Skin epidermis (tissue), 12 donors: Measurements from ENCODE around the gene SLC35B2.

Experiments
- H3K27ac ChIP-seq, 21 experiments: fragments of 200-600 bp; sonication (generic) in 11 of 21; one replicate each; pipeline ENCODE4 v1.5.0; 2020; ENCODE audit warnings: mild to moderate bottlenecking in 3 of 21, inconsistent platforms in 2 of 21, moderate library complexity in 2 of 21
- H3K4me3 ChIP-seq, 7 experiments: fragments of 200-600 bp; sonication (generic) in 2 of 7; one replicate each; pipeline ENCODE4 v1.5.0; 2020; ENCODE audit warnings: inconsistent platforms in 2 of 7, mild to moderate bottlenecking in 2 of 7, moderate library complexity in 1 of 7

The SLC35B2 gene

GRCh38 chr6:44269921-44270525 is 12.7 kb upstream of the SLC35B2 start, which contains the start of gene TMEM151B:
Gene TMEM151B (plus strand): TSS chr6:44270450. CDS start chr6:44270743, 293 bp downstream.
- Histone ChIP-seq H3K4me3 (peak within 1 kb of the TSS in 5 of 7 experiments; percentile 17 to 44 (median 25)), H3K27ac (no peak within 1 kb of the TSS)

- Histone ChIP-seq H3K4me3 (no peak overlapping the region), H3K27ac (no peak overlapping the region)
These were observed 12.0 kb upstream of the SLC35B2 start for GRCh38 chr6:44269178-44269920.

GRCh38 chr6:44268095-44268628 is 10.8 kb upstream of the SLC35B2 start:
- Histone ChIP-seq H3K4me3 (no peak overlapping the region), H3K27ac (no peak overlapping the region)

- Histone ChIP-seq H3K4me3 (no peak overlapping the region), H3K27ac (no peak overlapping the region)
These were observed 9.9 kb upstream of the SLC35B2 start for GRCh38 chr6:44267252-44267651.

GRCh38 chr6:44266347-44266746 is 9.0 kb upstream of the SLC35B2 start:
- Histone ChIP-seq H3K4me3 (no peak overlapping the region), H3K27ac (peak overlapping the region in 1 of 21 experiments; percentile 64)

GRCh38 chr6:44265722-44266233 is 8.4 kb upstream of the SLC35B2 start:
- Histone ChIP-seq H3K4me3 (peak overlapping the region; percentile 60 to 97 (median 92)), H3K27ac (peak overlapping the region in 12 of 21 experiments; percentile 55 to 97 (median 88))

- Histone ChIP-seq H3K27ac (peak within 1 kb of the TSS; percentile 31 to 97 (median 87)), H3K4me3 (peak within 1 kb of the TSS; percentile 60 to 97 (median 92))
These were observed 7.8 kb upstream of the SLC35B2 start, which contains the start of gene NFKBIE for GRCh38 chr6:44265007-44265721. Gene NFKBIE (minus strand): TSS chr6:44265551. CDS start chr6:44265346, 205 bp downstream.

GRCh38 chr6:44264154-44265006 is 7.1 kb upstream of the SLC35B2 start:
- Histone ChIP-seq H3K27ac (peak overlapping the region in 19 of 21 experiments; percentile 71 to 97 (median 88)), H3K4me3 (peak overlapping the region; percentile 60 to 97 (median 92))

GRCh38 chr6:44263354-44264100 is 6.2 kb upstream of the SLC35B2 start:
- peak overlapping the region; percentile 60 to 97 (median 92) for H3K4me3 ChIP-seq
- H3K27ac ChIP-seq: peak overlapping the region in 20 of 21 experiments; percentile 26 to 97 (median 86)

GRCh38 chr6:44262467-44263353 is 5.4 kb upstream of the SLC35B2 start:
- Histone ChIP-seq H3K27ac (peak overlapping the region in 20 of 21 experiments; percentile 23 to 97 (median 86)), H3K4me3 (peak overlapping the region; percentile 20 to 97 (median 76))

GRCh38 chr6:44261581-44261980 is 4.3 kb upstream of the SLC35B2 start:
- Histone ChIP-seq H3K4me3 (no peak overlapping the region), H3K27ac (peak overlapping the region in 2 of 21 experiments; percentile 89 to 97)

- Histone ChIP-seq H3K4me3 (no peak overlapping the region), H3K27ac (peak overlapping the region in 1 of 21 experiments; percentile 9)
These were observed 3.3 kb upstream of the SLC35B2 start for GRCh38 chr6:44260451-44261297.

GRCh38 chr6:44260011-44260410 is 2.7 kb upstream of the SLC35B2 start:
- H3K4me3 ChIP-seq: no peak overlapping the region
- peak overlapping the region in 1 of 21 experiments; percentile 9 for H3K27ac ChIP-seq

GRCh38 chr6:44258921-44259320 is 1.6 kb upstream of the SLC35B2 start:
- H3K4me3 ChIP-seq: no peak overlapping the region
- no peak overlapping the region for H3K27ac ChIP-seq

DNA sequence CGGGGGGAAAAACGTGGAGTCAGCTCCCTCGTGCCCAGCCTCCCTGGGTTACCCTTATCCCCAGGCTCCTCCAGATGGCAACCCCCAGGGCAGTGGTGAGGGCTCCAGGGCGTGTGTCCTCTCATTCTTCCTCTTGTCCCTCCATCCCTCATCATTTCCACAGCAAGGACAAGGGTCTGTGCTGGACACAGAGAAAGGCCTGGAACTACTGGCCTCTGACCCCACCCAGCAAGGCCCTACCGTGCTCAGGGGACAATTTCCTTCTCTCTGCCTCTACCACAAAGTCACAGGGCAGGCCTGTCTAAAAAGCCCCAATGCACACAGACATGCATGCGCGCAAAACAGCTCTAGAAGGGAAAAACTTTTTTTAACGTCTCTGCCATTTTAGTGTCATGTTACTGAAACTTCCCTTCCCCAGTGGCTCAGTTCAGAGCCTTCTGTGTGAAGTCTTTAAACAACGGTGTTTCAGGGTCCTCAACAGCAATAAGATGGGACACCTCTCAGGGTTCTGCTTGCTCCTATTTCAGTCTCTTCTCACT is 1.1 kb upstream of the SLC35B2 start:
- H3K4me3 ChIP-seq: no peak overlapping the region
- H3K27ac ChIP-seq: peak overlapping the region in 8 of 21 experiments; percentile 72 to 96 (median 91)
